CD4-positive, alpha-beta T cell treated with Interleukin-4 for 4 hours (primary cell): ENCODE results near the gene PPM1L.
A peak's percentile ranks its signal among the peaks of the same experiment; 100 is the strongest.

Experiments
- DNase-seq: peaks from one replicate; pipeline ENCODE4 v3.0.0-alpha.2; 2020

PPM1L gene

GRCh38 chr3:160768031-160768430, 12.0 kb downstream of the PPM1L start:
- no peak for DNase-seq

GRCh38 chr3:160768918-160769317, 12.9 kb downstream of the PPM1L start:
- no peak for DNase-seq

GRCh38 chr3:160771811-160772459, 15.9 kb downstream of the PPM1L start:
- DNase-seq = no peak

GRCh38 chr3:160773722-160774121, 17.7 kb downstream of the PPM1L start:
- DNase-seq = no peak

GRCh38 chr3:160774172-160774571, 18.1 kb downstream of the PPM1L start:
- no peak for DNase-seq

- DNase-seq = no peak
Observed at GRCh38 chr3:160778480-160778879, 22.4 kb downstream of the PPM1L start.

- no peak for DNase-seq
Observed at GRCh38 chr3:160779040-160779439, 23.0 kb downstream of the PPM1L start.

GRCh38 chr3:160780245-160780644, 24.2 kb downstream of the PPM1L start:
- DNase-seq = peak; percentile 11

- no peak for DNase-seq
Observed at GRCh38 chr3:160781402-160781801, 25.4 kb downstream of the PPM1L start.

GRCh38 chr3:160781863-160782262, 25.8 kb downstream of the PPM1L start:
- no peak for DNase-seq

GRCh38 chr3:160784853-160785252, 28.8 kb downstream of the PPM1L start:
- DNase-seq = no peak

- no peak for DNase-seq
Observed at GRCh38 chr3:160790726-160791125, 34.7 kb downstream of the PPM1L start.

- DNase-seq = no peak
Observed at GRCh38 chr3:160792540-160792939, 36.5 kb downstream of the PPM1L start.

- DNase-seq = no peak
Observed at GRCh38 chr3:160793722-160794252, 37.8 kb downstream of the PPM1L start.

GRCh38 chr3:160796089-160796812, 40.2 kb downstream of the PPM1L start:
- DNase-seq = no peak

- no peak for DNase-seq
Observed at GRCh38 chr3:160796813-160797164, 40.8 kb downstream of the PPM1L start.

- no peak for DNase-seq
Observed at GRCh38 chr3:160797356-160797755, 41.3 kb downstream of the PPM1L start.

GRCh38 chr3:160801386-160802118, 45.5 kb downstream of the PPM1L start:
- peak; percentile 37 for DNase-seq

GRCh38 chr3:160804762-160805161, 48.7 kb downstream of the PPM1L start:
- DNase-seq = no peak

GRCh38 chr3:160806094-160806493, 50.1 kb downstream of the PPM1L start:
- DNase-seq = no peak

GRCh38 chr3:160806686-160807085, 50.7 kb downstream of the PPM1L start:
- DNase-seq = no peak

- DNase-seq = no peak
Observed at GRCh38 chr3:160808838-160809237, 52.8 kb downstream of the PPM1L start.

GRCh38 chr3:160809453-160809852, 53.4 kb downstream of the PPM1L start:
- no peak for DNase-seq
